WTC11 (cell line): ENCODE data around the gene RND2. TPM values are rescaled to one million over a fixed set of nuclear protein-coding genes. Genes with fewer than 3 reads are reported as not detected.

Experiments used
- ATAC-seq: fragments of 200-7000 bp; cut with Tn5 transposase; 2 replicates; pipeline ENCODE4 v1.10.0; 2021; ENCODE audit warnings: mild to moderate bottlenecking, moderate library complexity
- CTCF ChIA-PET: fragments of 300-600 bp; sonication (Branson Sonifier 250); formaldehyde crosslinking; loops from one replicate; lab custom pipeline; 2021; ENCODE audit warnings: antibody characterized with exemption; lab: Charles Lee
- POLR2A ChIA-PET: fragments of 350-600 bp; sonication (Branson Sonifier 250); formaldehyde crosslinking; loops from one replicate; lab custom pipeline; 2021; ENCODE audit warnings: antibody characterized with exemption; lab: Charles Lee
- DNase-seq: peaks from one replicate; pipeline ENCODE4 v3.0.0; 2021; ENCODE audit warnings: low spot score
- H3K27ac Mint-ChIP-seq: 2 replicates; pipeline ENCODE4 v1.8.0; 2021; ENCODE audit warnings: mixed read lengths
- H3K27me3 Mint-ChIP-seq: 2 replicates; pipeline ENCODE4 v1.8.0; 2021; ENCODE audit warnings: low read depth, mild to moderate bottlenecking, moderate library complexity, mixed read lengths
- H3K36me3 Mint-ChIP-seq: 2 replicates; pipeline ENCODE4 v1.8.0; 2021; ENCODE audit warnings: mixed read lengths
- H3K4me1 Mint-ChIP-seq: 2 replicates; pipeline ENCODE4 v1.8.0; 2022; ENCODE audit warnings: mixed read lengths
- H3K4me3 Mint-ChIP-seq: 2 replicates; pipeline ENCODE4 v1.8.0; 2021; ENCODE audit warnings: mild to moderate bottlenecking, moderate library complexity, mixed read lengths
- H3K9me3 Mint-ChIP-seq: 2 replicates; pipeline ENCODE4 v1.8.0; 2021; ENCODE audit warnings: mixed read lengths
- CBFB ChIP-seq: sonication (generic); formaldehyde crosslinking; IDR thresholded peaks from 2 replicates; pipeline ENCODE4 v1.8.1; 2022; ENCODE audit warnings: mild to moderate bottlenecking, low read depth, missing genetic modification reagents
- GRHL2 ChIP-seq: fragments of 250-450 bp; sonication (Bioruptor Pico); IDR thresholded peaks from 2 replicates; pipeline ENCODE4 v1.8.0; 2022; ENCODE audit warnings: mild to moderate bottlenecking, moderate library complexity; ENCODE audit not compliant: insufficient replicate concordance, severe bottlenecking
- MYBL2 ChIP-seq: sonication (generic); formaldehyde crosslinking; IDR thresholded peaks from 2 replicates; pipeline ENCODE4 v1.8.1; 2023; ENCODE audit warnings: mild to moderate bottlenecking, moderate library complexity, missing genetic modification reagents
- NR1H2 ChIP-seq: sonication (generic); formaldehyde crosslinking; IDR thresholded peaks from 2 replicates; pipeline ENCODE4 v1.9.0; 2021; ENCODE audit warnings: mild to moderate bottlenecking, moderate library complexity, missing genetic modification reagents
- NR2C2 ChIP-seq: sonication (generic); formaldehyde crosslinking; IDR thresholded peaks from 2 replicates; pipeline ENCODE4 v1.8.0; 2022; ENCODE audit warnings: mild to moderate bottlenecking, missing genetic modification reagents
- OVOL2 ChIP-seq: fragments of 250-450 bp; sonication (Bioruptor Pico); IDR thresholded peaks from 2 replicates; pipeline ENCODE4 v1.9.0; 2021; ENCODE audit warnings: mild to moderate bottlenecking, borderline replicate concordance
- TEAD1 ChIP-seq: sonication (generic); formaldehyde crosslinking; IDR thresholded peaks from 2 replicates; pipeline ENCODE4 v1.8.0; 2022; ENCODE audit warnings: mild to moderate bottlenecking, missing genetic modification reagents
- ZNF138 ChIP-seq: sonication (generic); formaldehyde crosslinking; conservative IDR thresholded peaks from 2 replicates; pipeline ENCODE4 v1.8.1; 2022; ENCODE audit warnings: mild to moderate bottlenecking, moderate library complexity, missing genetic modification reagents
- ZNF232 ChIP-seq: sonication (generic); formaldehyde crosslinking; IDR thresholded peaks from 2 replicates; pipeline ENCODE4 v1.8.0; 2022; ENCODE audit warnings: mild to moderate bottlenecking, missing genetic modification reagents
- ZNF416 ChIP-seq: fragments of 250-450 bp; sonication (Bioruptor Pico); IDR thresholded peaks from 2 replicates; pipeline ENCODE4 v1.9.0; 2021; ENCODE audit warnings: mild to moderate bottlenecking, inconsistent platforms
- total RNA-seq: library from RNA; stranded (reverse); gene quantifications from 3 replicates; pipeline ENCODE4 v1.2.3, GENCODE V29; 2021
- TF ChIP-seq, protein P1 (sequence below): sonication (generic); formaldehyde crosslinking; IDR thresholded peaks from 2 replicates; pipeline ENCODE4 v1.8.1; 2023; ENCODE audit warnings: mild to moderate bottlenecking, missing genetic modification reagents, borderline replicate concordance
- TF ChIP-seq, protein P2 (sequence below): fragments of 250-450 bp; sonication (Bioruptor Pico); IDR thresholded peaks from 2 replicates; pipeline ENCODE4 v1.9.0; 2021; ENCODE audit warnings: mild to moderate bottlenecking, borderline replicate concordance
- TF ChIP-seq, protein P3 (sequence below): sonication (generic); formaldehyde crosslinking; conservative IDR thresholded peaks from 2 replicates; pipeline ENCODE4 v1.8.1; 2022; ENCODE audit warnings: mild to moderate bottlenecking, missing genetic modification reagents
- TF ChIP-seq, protein P4 (sequence below): fragments of 250-450 bp; sonication (Bioruptor Pico); IDR thresholded peaks from 2 replicates; pipeline ENCODE4 v1.8.0; 2021; ENCODE audit warnings: mild to moderate bottlenecking
- TF ChIP-seq, protein P5 (sequence below): sonication (generic); formaldehyde crosslinking; IDR thresholded peaks from 2 replicates; pipeline ENCODE4 v1.8.0; 2022; ENCODE audit warnings: mild to moderate bottlenecking, missing genetic modification reagents
- TF ChIP-seq, protein P6 (sequence below): fragments of 250-450 bp; sonication (Bioruptor Pico); IDR thresholded peaks from 2 replicates; pipeline ENCODE4 v2.1.2; 2022; ENCODE audit warnings: mild to moderate bottlenecking, moderate library complexity

Gene RND2
- total RNA-seq, 1 experiment from 2014 or later = 50.2 TPM

DNA sequence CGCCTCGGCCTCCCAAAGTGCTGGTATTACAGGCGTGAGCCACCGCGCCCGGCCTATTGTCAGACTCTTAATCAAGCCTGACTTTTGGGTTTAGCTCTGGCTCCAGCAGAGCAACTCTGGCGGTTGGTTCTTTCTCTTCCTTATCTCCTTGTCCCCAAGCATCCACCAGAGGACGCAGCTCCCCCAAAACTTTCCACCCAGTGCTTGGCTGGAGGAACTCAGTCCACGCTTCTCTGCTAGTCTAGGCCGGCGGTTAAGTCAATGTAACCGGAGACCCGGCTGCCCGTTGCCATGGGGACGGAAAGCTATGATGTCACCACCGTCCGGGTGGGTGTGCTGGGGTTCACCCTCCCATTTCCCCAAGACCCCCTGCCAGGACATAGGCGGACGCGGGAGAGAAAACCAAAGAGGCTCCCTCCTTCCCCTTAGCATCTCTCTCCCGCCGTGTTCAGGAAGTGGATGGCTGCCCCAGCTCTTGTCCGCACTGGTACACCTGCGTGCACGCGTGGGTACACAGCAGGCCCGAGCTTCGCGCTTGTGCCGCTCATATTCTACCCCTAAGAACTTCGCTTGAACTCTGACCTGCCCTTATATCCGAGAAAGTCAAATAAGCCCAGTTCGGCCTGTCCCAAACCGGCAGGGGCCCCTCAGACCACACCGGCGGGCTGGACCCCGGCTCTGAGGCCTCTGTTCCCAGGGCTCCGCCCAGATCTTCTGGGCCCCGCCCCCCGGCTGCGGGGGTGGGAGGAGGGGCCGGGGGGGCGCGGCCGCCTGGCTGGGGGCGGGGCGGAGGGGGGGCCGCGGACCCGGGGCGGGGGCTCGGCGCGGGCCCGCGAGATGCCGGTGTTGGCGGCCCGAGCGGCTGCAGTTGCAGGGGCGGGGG, at the start of gene RND2 (continued):
- TF ChIP-seq, protein P1, sequence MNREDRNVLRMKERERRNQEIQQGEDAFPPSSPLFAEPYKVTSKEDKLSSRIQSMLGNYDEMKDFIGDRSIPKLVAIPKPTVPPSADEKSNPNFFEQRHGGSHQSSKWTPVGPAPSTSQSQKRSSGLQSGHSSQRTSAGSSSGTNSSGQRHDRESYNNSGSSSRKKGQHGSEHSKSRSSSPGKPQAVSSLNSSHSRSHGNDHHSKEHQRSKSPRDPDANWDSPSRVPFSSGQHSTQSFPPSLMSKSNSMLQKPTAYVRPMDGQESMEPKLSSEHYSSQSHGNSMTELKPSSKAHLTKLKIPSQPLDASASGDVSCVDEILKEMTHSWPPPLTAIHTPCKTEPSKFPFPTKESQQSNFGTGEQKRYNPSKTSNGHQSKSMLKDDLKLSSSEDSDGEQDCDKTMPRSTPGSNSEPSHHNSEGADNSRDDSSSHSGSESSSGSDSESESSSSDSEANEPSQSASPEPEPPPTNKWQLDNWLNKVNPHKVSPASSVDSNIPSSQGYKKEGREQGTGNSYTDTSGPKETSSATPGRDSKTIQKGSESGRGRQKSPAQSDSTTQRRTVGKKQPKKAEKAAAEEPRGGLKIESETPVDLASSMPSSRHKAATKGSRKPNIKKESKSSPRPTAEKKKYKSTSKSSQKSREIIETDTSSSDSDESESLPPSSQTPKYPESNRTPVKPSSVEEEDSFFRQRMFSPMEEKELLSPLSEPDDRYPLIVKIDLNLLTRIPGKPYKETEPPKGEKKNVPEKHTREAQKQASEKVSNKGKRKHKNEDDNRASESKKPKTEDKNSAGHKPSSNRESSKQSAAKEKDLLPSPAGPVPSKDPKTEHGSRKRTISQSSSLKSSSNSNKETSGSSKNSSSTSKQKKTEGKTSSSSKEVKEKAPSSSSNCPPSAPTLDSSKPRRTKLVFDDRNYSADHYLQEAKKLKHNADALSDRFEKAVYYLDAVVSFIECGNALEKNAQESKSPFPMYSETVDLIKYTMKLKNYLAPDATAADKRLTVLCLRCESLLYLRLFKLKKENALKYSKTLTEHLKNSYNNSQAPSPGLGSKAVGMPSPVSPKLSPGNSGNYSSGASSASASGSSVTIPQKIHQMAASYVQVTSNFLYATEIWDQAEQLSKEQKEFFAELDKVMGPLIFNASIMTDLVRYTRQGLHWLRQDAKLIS = no peak
- TF ChIP-seq MYBL2 (CRISPR knock-in tag) (no peak), OVOL2 (CRISPR knock-in tag) (no peak), NR2C2 (CRISPR knock-in tag) (no peak)
- TF ChIP-seq, protein P2, sequence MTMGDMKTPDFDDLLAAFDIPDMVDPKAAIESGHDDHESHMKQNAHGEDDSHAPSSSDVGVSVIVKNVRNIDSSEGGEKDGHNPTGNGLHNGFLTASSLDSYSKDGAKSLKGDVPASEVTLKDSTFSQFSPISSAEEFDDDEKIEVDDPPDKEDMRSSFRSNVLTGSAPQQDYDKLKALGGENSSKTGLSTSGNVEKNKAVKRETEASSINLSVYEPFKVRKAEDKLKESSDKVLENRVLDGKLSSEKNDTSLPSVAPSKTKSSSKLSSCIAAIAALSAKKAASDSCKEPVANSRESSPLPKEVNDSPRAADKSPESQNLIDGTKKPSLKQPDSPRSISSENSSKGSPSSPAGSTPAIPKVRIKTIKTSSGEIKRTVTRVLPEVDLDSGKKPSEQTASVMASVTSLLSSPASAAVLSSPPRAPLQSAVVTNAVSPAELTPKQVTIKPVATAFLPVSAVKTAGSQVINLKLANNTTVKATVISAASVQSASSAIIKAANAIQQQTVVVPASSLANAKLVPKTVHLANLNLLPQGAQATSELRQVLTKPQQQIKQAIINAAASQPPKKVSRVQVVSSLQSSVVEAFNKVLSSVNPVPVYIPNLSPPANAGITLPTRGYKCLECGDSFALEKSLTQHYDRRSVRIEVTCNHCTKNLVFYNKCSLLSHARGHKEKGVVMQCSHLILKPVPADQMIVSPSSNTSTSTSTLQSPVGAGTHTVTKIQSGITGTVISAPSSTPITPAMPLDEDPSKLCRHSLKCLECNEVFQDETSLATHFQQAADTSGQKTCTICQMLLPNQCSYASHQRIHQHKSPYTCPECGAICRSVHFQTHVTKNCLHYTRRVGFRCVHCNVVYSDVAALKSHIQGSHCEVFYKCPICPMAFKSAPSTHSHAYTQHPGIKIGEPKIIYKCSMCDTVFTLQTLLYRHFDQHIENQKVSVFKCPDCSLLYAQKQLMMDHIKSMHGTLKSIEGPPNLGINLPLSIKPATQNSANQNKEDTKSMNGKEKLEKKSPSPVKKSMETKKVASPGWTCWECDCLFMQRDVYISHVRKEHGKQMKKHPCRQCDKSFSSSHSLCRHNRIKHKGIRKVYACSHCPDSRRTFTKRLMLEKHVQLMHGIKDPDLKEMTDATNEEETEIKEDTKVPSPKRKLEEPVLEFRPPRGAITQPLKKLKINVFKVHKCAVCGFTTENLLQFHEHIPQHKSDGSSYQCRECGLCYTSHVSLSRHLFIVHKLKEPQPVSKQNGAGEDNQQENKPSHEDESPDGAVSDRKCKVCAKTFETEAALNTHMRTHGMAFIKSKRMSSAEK (CRISPR knock-in tag) = no peak
- TF ChIP-seq, protein P3, sequence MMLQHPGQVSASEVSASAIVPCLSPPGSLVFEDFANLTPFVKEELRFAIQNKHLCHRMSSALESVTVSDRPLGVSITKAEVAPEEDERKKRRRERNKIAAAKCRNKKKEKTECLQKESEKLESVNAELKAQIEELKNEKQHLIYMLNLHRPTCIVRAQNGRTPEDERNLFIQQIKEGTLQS = no peak
- TF ChIP-seq, protein P4, sequence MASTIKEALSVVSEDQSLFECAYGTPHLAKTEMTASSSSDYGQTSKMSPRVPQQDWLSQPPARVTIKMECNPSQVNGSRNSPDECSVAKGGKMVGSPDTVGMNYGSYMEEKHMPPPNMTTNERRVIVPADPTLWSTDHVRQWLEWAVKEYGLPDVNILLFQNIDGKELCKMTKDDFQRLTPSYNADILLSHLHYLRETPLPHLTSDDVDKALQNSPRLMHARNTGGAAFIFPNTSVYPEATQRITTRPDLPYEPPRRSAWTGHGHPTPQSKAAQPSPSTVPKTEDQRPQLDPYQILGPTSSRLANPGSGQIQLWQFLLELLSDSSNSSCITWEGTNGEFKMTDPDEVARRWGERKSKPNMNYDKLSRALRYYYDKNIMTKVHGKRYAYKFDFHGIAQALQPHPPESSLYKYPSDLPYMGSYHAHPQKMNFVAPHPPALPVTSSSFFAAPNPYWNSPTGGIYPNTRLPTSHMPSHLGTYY (CRISPR knock-in tag) = no peak

DNA sequence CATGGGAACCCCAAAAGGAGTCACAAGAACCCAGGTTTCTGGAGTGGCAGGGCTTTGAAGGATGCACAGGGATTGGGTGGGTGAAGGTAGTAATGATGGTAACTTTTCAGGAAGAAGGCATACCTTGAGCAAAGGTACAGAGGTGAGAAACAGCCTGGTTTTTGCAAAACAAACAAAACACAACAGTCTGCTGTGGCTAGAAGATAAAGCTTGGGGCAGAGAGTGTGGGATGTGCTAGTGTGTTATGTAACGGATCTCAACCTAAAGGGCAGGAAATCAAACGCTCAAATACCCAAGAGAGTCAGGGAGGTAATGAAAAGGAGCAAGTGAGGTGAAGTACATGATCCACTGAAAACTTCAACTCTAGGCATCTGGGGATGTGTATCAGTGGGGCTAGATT, 49.8 kb upstream of the RND2 start:
- Mint-ChIP-seq H3K27me3 (peaks cover 4% of the 10 kb centered on the region; the same call in 1 of the 2 replicates), H3K27ac (no peak overlapping the region; the same call in 1 of the 2 replicates), H3K36me3 (0 out of 2 replicates have a peak, but pooled peaks cover 3% of the 10 kb centered on the region), H3K9me3 (no peaks in the 10 kb centered on the region), H3K4me3 (no peak overlapping the region), H3K4me1 (peaks cover 8% of the 10 kb centered on the region)
- DNase-seq (no peak), ATAC-seq (no peak)
- ChIA-PET POLR2A (no interaction called here), CTCF (interaction anchor here (1.8 kb wide), 1 partner anchor 23 kb away, joined by 4 read pairs; the partner anchor contains the start of gene RPL27)
- no peak for TF ChIP-seq CBFB (CRISPR knock-in tag)
- TF ChIP-seq, protein P5, sequence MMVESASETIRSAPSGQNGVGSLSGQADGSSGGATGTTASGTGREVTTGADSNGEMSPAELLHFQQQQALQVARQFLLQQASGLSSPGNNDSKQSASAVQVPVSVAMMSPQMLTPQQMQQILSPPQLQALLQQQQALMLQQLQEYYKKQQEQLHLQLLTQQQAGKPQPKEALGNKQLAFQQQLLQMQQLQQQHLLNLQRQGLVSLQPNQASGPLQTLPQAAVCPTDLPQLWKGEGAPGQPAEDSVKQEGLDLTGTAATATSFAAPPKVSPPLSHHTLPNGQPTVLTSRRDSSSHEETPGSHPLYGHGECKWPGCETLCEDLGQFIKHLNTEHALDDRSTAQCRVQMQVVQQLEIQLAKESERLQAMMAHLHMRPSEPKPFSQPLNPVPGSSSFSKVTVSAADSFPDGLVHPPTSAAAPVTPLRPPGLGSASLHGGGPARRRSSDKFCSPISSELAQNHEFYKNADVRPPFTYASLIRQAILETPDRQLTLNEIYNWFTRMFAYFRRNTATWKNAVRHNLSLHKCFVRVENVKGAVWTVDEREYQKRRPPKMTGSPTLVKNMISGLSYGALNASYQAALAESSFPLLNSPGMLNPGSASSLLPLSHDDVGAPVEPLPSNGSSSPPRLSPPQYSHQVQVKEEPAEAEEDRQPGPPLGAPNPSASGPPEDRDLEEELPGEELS = no peak
- TF ChIP-seq, protein P2 (CRISPR knock-in tag) = no peak
- TF ChIP-seq ZNF232 (CRISPR knock-in tag) = no peak
- TF ChIP-seq ZNF416 (CRISPR knock-in tag) = no peak
- no peak for TF ChIP-seq NR1H2 (CRISPR knock-in tag)
- no peak for TF ChIP-seq ZNF138
- TF ChIP-seq TEAD1 (CRISPR knock-in tag) = no peak
- no peak for TF ChIP-seq GRHL2
- TF ChIP-seq, protein P6, sequence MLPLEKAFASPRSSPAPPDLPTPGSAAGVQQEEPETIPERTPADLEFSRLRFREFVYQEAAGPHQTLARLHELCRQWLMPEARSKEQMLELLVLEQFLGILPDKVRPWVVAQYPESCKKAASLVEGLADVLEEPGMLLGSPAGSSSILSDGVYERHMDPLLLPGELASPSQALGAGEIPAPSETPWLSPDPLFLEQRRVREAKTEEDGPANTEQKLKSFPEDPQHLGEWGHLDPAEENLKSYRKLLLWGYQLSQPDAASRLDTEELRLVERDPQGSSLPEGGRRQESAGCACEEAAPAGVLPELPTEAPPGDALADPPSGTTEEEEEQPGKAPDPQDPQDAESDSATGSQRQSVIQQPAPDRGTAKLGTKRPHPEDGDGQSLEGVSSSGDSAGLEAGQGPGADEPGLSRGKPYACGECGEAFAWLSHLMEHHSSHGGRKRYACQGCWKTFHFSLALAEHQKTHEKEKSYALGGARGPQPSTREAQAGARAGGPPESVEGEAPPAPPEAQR (CRISPR knock-in tag) = no peak
